Neural progenitor cell (in vitro differentiated cells): Measurements from ENCODE around the gene ARHGEF6.

Experiments
- CTCF ChIP-seq: fragments of 200-600 bp; sonication (generic); IDR thresholded peaks from 2 replicates; pipeline ENCODE4 v1.5.1; 2017; ENCODE audit warnings: antibody characterized with exemption, mild to moderate bottlenecking
- EZH2 ChIP-seq: fragments of 200-600 bp; sonication (generic); IDR thresholded peaks from 2 replicates; pipeline ENCODE4 v1.6.1; 2017; ENCODE audit warnings: antibody characterized with exemption, mild to moderate bottlenecking, moderate library complexity
- EZH2phosphoT487 ChIP-seq: fragments of 200-600 bp; sonication (generic); IDR thresholded peaks from 2 replicates; pipeline ENCODE4 v1.6.1; 2017; ENCODE audit warnings: antibody characterized with exemption

DNA sequence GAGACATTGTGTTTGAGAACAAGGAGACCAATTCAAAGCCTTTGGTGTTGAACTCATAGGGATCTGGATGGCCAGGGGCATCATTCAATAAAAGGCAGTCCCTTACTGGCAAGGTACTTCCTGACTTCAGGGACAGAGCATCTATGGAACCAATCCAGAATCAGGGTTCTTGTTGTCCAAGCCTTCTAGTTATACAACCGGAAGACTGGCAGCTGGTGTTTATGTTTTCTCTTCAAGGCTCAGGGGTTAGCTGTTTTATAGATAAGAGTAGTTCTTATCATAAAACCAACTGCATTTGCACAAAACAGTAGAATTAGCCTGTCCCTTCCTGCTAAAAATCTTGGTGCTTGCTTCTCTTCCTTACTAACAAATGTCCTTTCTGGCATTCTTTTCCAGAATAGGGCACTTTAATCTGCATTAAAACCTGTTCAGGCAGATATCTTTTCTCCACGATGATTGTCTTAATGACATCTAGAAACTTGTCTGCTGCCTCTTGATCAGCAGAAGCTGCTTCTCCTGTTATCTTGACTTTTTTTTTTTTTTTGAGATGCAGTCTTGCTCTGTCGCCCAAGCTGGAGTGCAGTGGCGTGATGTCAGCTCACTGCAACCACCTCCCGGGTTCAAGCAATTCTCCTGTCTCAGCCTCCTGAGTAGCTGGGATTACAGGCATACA lies 38.4 kb upstream of the ARHGEF6 start:
- TF ChIP-seq CTCF (no peak), EZH2phosphoT487 (no peak), EZH2 (no peak)
